ENCODE results near the gene UBE2N.

DNA sequence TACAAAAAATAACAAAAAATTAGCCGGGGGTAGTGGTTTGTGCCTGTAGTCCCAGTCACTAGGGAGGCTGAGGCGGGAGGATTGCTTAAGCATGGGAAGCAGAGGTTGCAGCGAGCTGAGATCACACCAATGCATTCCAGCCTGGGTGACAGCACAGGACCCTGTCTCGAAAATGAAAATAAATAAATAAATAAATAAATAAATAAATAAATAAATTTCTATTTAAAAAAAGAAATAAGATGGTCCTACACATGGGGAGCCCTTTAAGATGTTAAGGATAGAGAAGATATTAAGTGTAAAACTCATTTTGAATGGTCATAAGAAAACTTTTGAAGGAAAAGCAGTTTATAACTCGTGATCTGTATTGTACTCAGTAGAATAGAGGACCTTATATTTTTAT, 17.4 kb upstream of the UBE2N start:
- TF ChIP-seq, protein P1, sequence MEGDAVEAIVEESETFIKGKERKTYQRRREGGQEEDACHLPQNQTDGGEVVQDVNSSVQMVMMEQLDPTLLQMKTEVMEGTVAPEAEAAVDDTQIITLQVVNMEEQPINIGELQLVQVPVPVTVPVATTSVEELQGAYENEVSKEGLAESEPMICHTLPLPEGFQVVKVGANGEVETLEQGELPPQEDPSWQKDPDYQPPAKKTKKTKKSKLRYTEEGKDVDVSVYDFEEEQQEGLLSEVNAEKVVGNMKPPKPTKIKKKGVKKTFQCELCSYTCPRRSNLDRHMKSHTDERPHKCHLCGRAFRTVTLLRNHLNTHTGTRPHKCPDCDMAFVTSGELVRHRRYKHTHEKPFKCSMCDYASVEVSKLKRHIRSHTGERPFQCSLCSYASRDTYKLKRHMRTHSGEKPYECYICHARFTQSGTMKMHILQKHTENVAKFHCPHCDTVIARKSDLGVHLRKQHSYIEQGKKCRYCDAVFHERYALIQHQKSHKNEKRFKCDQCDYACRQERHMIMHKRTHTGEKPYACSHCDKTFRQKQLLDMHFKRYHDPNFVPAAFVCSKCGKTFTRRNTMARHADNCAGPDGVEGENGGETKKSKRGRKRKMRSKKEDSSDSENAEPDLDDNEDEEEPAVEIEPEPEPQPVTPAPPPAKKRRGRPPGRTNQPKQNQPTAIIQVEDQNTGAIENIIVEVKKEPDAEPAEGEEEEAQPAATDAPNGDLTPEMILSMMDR (IDR thresholded peaks at IDR 0.05): no peak
- no peak for TF ChIP-seq POLR2AphosphoS5 (IDR thresholded peaks at IDR 0.05)

Data from prostate gland (tissue), 2 donors.